ENCODE results near the gene MEN1.
A peak's percentile ranks its signal among the peaks of the same experiment; 100 is the strongest.
"Not testable (repeated sequence)": the region's sequence is repeated elsewhere in the genome, so short reads cannot be mapped to it uniquely, and the experiment has no call there.

The MEN1 gene

GRCh38 chr11:64823568-64824119, 13.3 kb upstream of the MEN1 start:
- no peak for DNase-seq (ENCODE audit: extremely low spot score)
- ChIA-PET POLR2A (no interaction called here), CTCF (no interaction called here)
- TF ChIP-seq HDGF (IDR thresholded peaks at IDR 0.05; ENCODE audit: borderline replicate concordance) (no peak), L3MBTL2 (conservative IDR thresholded peaks at IDR 0.05) (no peak), LEF1 (IDR thresholded peaks at IDR 0.05; ENCODE audit: borderline replicate concordance) (no peak), CTBP1 (IDR thresholded peaks at IDR 0.05; ENCODE audit: borderline replicate concordance) (no peak), FOXK2 (IDR thresholded peaks at IDR 0.05) (no peak), ZNF384 (IDR thresholded peaks at IDR 0.05) (no peak), SUZ12 (IDR thresholded peaks at IDR 0.05) (no peak), ELF4 (IDR thresholded peaks at IDR 0.05) (no peak), TARDBP (IDR thresholded peaks at IDR 0.05) (no peak), ARNT (IDR thresholded peaks at IDR 0.05) (no peak), PKNOX1 (IDR thresholded peaks at IDR 0.05) (no peak), BHLHE40 (IDR thresholded peaks at IDR 0.05; ENCODE audit: borderline replicate concordance) (no peak), NFRKB (IDR thresholded peaks at IDR 0.05) (no peak), FOXA1 (IDR thresholded peaks at IDR 0.05) (no peak), FOXM1 (IDR thresholded peaks at IDR 0.05; ENCODE audit: borderline replicate concordance) (no peak)

- TF ChIP-seq PKNOX1 (IDR thresholded peaks at IDR 0.05), result no peak
- TF ChIP-seq HDGF (IDR thresholded peaks at IDR 0.05; ENCODE audit: borderline replicate concordance), result no peak
- no peak for TF ChIP-seq ELF4 (IDR thresholded peaks at IDR 0.05)
- no peak for TF ChIP-seq LEF1 (IDR thresholded peaks at IDR 0.05; ENCODE audit: borderline replicate concordance)
- TF ChIP-seq NFRKB (IDR thresholded peaks at IDR 0.05), result no peak
- no peak for TF ChIP-seq ARNT (IDR thresholded peaks at IDR 0.05)
- no peak for TF ChIP-seq FOXK2 (IDR thresholded peaks at IDR 0.05)
- no peak for TF ChIP-seq ZNF384 (IDR thresholded peaks at IDR 0.05)
- no peak for TF ChIP-seq L3MBTL2 (conservative IDR thresholded peaks at IDR 0.05)
- no peak for DNase-seq (ENCODE audit: extremely low spot score)
- CTCF ChIA-PET, result no interaction called here
- POLR2A ChIA-PET, result interaction anchor here (0.8 kb wide), 1 partner anchor 9 kb away, joined by 3 read pairs; no protein-coding TSS in a partner anchor
Observed at GRCh38 chr11:64817476-64817875, 7.1 kb upstream of the MEN1 start.

GRCh38 chr11:64815433-64815832, 5.1 kb upstream of the MEN1 start:
- POLR2A ChIA-PET; DNase-seq (ENCODE audit: extremely low spot score): not testable (repeated sequence)
- CTCF ChIA-PET, result interaction anchor here (0.6 kb wide), 1 partner anchor 31 kb away, joined by 3 read pairs; no protein-coding TSS in a partner anchor

- TF ChIP-seq CTBP1 (IDR thresholded peaks at IDR 0.05; ENCODE audit: borderline replicate concordance), result no peak
- TF ChIP-seq FOXK2 (IDR thresholded peaks at IDR 0.05), result no peak
- DNase-seq (ENCODE audit: extremely low spot score), result no peak
- ChIA-PET POLR2A (interaction anchor here (0.8 kb wide), 1 partner anchor 36 kb away, joined by 3 read pairs; no protein-coding TSS in a partner anchor), CTCF (interaction anchor here (0.6 kb wide), 1 partner anchor 32 kb away, joined by 3 read pairs; no protein-coding TSS in a partner anchor)
Observed at GRCh38 chr11:64814712-64815187, 4.4 kb upstream of the MEN1 start.

GRCh38 chr11:64813826-64814225, 3.5 kb upstream of the MEN1 start:
- CTCF ChIA-PET, result interaction anchor here (0.6 to 0.7 kb wide), 2 partner anchors 10 to 680 kb away, joined by 3 read pairs; no protein-coding TSS in a partner anchor
- POLR2A ChIA-PET, result interaction anchor here (1.1 kb wide), 1 partner anchor 200 kb away, joined by 3 read pairs; the partner anchor contains the start of gene ARL2

GRCh38 chr11:64810891-64811272, 531 bp upstream of the MEN1 start:
- no peak for DNase-seq (ENCODE audit: extremely low spot score)
- ChIA-PET CTCF (interaction anchor here (0.7 kb wide), 1 partner anchor 67 kb away, joined by 4 read pairs; no protein-coding TSS in a partner anchor), POLR2A (interaction anchor here (0.9 to 2.1 kb wide), 3 partner anchors 10 to 230 kb away, joined by 3 to 13 read pairs (median 4); partner anchors contain the start of genes SAC3D1 and SF1)
- no peak for TF ChIP-seq SUZ12 (IDR thresholded peaks at IDR 0.05)
- peak; percentile 91 for TF ChIP-seq L3MBTL2 (conservative IDR thresholded peaks at IDR 0.05)

More at GRCh38 chr11:64813826-64814225, 3.5 kb upstream of the MEN1 start:
- no peak for DNase-seq (ENCODE audit: extremely low spot score)
- TF ChIP-seq FOXK2 (IDR thresholded peaks at IDR 0.05) (no peak), L3MBTL2 (conservative IDR thresholded peaks at IDR 0.05) (no peak), FOXA1 (IDR thresholded peaks at IDR 0.05) (no peak), ARNT (IDR thresholded peaks at IDR 0.05) (no peak), LEF1 (IDR thresholded peaks at IDR 0.05; ENCODE audit: borderline replicate concordance) (no peak), CTBP1 (IDR thresholded peaks at IDR 0.05; ENCODE audit: borderline replicate concordance) (no peak), BHLHE40 (IDR thresholded peaks at IDR 0.05; ENCODE audit: borderline replicate concordance) (no peak), SP1 (IDR thresholded peaks at IDR 0.05) (no peak), ELF4 (IDR thresholded peaks at IDR 0.05) (no peak), HDGF (IDR thresholded peaks at IDR 0.05; ENCODE audit: borderline replicate concordance) (no peak), TARDBP (IDR thresholded peaks at IDR 0.05) (no peak), NFRKB (IDR thresholded peaks at IDR 0.05) (no peak), ZNF384 (IDR thresholded peaks at IDR 0.05) (no peak), SUZ12 (IDR thresholded peaks at IDR 0.05) (no peak), FOXM1 (IDR thresholded peaks at IDR 0.05; ENCODE audit: borderline replicate concordance) (no peak), PKNOX1 (IDR thresholded peaks at IDR 0.05) (no peak)
